Motor neuron (in vitro differentiated cells): ENCODE measurements around the gene P2RX2. TPM values are rescaled to one million over a fixed set of nuclear protein-coding genes. Genes with fewer than 3 reads are reported as not detected.

Experiments
- ATAC-seq, 8 experiments: fragments of 200-7000 bp; cut with Tn5 transposase; replicated peaks in 6 of 8; 2 replicates each; pipeline ENCODE4 v1.8.0; 2021; ENCODE audit warnings: mild to moderate bottlenecking in 8 of 8, moderate library complexity in 8 of 8
- H3K27ac ChIP-seq, 2 donors: fragments of 250-450 bp; sonication (Bioruptor Pico); 2 replicates each; pipeline ENCODE4 v1.9.0; 2021; ENCODE audit warnings: antibody characterized with exemption in 2 of 2, mild to moderate bottlenecking in 2 of 2, moderate library complexity in 1 of 2
- H3K4me1 ChIP-seq, 2 donors: fragments of 250-450 bp; sonication (Bioruptor Pico); replicated peaks in 1 of 2; 2 replicates each; pipeline ENCODE4 v1.6.1; 2021; ENCODE audit warnings: antibody characterized with exemption in 2 of 2, mild to moderate bottlenecking in 2 of 2, moderate library complexity in 1 of 2
- H3K4me3 ChIP-seq, 5 donors: fragments of 250-450 bp; sonication (Bioruptor Pico); 2 replicates each; pipeline ENCODE4 v1.9.0; 2021; ENCODE audit warnings: antibody characterized with exemption in 5 of 5, mild to moderate bottlenecking in 5 of 5, moderate library complexity in 4 of 5
- WGBS, 10 experiments: fragments of 450-650 bp; shearing (Covaris generic); methylation state at CpG; one replicate each; pipeline ENCODE4 v1.0.0; 2022; 5-methylcytosine and 5-hydroxymethylcytosine counted together
- in situ Hi-C, 9 experiments: fragments of 400-800 bp; cut with MboI; loops; one replicate each; pipeline ENCODE4 v1.15.0; 2021; ENCODE audit warnings: low sequenced_read_pairs in 9 of 9, low pct_unique_long_range_greater_than_20kb in 2 of 9; ENCODE audit not compliant: unreplicated experiment in 9 of 9
- total RNA-seq, 8 experiments: library from RNA; unstranded; fragments of 300-600 nt; gene quantifications; 2 replicates each; pipeline versions ENCODE4 v1.2.3 to v1.2.4, GENCODE V29; 2022

Gene P2RX2
- total RNA-seq, result under 1 TPM in 4 of 8 experiments, not detected in 4; 0.13 to 0.62 (median 0.17) TPM

DNA sequence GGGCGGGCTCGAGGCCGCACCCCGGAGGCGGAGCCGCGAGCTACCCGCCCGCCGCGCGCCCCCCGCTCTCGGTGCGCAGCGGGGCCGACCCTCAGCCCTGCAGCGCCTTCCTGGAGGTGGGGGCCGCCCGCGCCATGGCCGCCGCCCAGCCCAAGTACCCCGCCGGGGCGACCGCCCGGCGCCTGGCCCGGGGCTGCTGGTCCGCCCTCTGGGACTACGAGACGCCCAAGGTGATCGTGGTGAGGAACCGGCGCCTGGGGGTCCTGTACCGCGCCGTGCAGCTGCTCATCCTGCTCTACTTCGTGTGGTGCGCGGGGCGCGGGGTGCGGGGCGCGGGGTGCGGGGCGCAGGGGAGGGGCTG, at the start of gene P2RX2:
Gene P2RX2 (plus strand): TSS at position 94 of the 361 bp plus-strand sequence. CDS start 41 bp downstream, at position 135.
- Histone ChIP-seq H3K4me3 (peak within 1 kb of the TSS; percentile 10 to 17 (median 15)), H3K27ac (no peak within 1 kb of the TSS), H3K4me1 (peaks cover 7 to 15% of the 10 kb centered on the region in 2 donors)
- in situ Hi-C loops, result loop anchor here in 3 of 9 experiments (25.0 kb wide), 2 partner anchors 206 to 456 kb away; no protein-coding TSS in a partner anchor
- WGBS, 10 experiments, result no CpG with 5 or more reads among the region's 49 CpGs
- ATAC-seq, result peak in 5 of 8 experiments; percentile 4 to 28 (median 9)

- no peak overlapping the region for H3K4me3 ChIP-seq
- no peaks in the 10 kb centered on the region for H3K4me1 ChIP-seq
- whole genome bisulfite sequencing, 10 experiments, result 80% methylated on average over 1 of the region's 17 CpGs; no CpG with 5 or more reads in 9 of the 10 experiments
- no peak for ATAC-seq
- H3K27ac ChIP-seq, result no peak overlapping the region
- in situ Hi-C loops, result loop anchor here in 3 of 9 experiments (25.0 kb wide), 1 partner anchor 157 kb away; no protein-coding TSS in a partner anchor
Observed at GRCh38 chr12:132568826-132569480, 49.6 kb upstream of the P2RX2 start.

DNA sequence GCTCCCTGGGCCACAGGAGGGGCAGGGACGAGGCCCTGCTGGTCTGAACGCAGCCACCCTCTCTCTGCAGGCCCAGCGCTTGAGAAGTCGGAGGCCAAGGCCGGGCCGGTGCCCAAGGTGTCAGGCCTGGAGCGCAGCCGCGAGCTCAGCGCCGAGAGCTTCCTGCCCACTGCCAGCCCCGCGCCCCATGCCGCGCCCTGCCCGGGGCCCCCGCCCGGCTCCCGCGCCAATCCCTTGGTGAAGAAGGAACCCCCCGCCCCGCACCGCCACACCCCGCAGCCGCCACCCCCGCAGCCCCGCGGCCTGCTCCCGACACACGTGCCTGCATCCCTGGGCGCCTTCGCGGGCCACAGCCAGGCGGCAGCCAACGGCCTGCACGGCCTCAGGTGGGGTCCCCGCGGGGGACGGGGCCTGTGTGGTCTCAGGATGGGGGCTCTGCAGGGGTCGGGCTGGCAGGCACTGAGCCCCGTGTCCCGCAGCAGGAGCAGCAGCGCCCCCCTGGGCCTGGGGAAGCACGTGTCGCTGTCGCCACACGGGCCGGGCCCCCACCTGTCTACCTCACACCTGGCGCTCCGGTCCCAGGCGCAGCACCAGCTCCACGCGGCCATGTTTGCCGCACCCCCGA, 48.6 kb upstream of the P2RX2 start:
- Histone ChIP-seq H3K4me1 (no peaks in the 10 kb centered on the region), H3K27ac (no peak overlapping the region), H3K4me3 (no peak overlapping the region)
- WGBS, 10 experiments, result no CpG with 5 or more reads among the region's 55 CpGs
- in situ Hi-C loops, result loop anchor here in 3 of 9 experiments (25.0 kb wide), 1 partner anchor 158 kb away; no protein-coding TSS in a partner anchor
- ATAC-seq, result peak in 2 of 8 experiments; percentile 8 to 9

DNA sequence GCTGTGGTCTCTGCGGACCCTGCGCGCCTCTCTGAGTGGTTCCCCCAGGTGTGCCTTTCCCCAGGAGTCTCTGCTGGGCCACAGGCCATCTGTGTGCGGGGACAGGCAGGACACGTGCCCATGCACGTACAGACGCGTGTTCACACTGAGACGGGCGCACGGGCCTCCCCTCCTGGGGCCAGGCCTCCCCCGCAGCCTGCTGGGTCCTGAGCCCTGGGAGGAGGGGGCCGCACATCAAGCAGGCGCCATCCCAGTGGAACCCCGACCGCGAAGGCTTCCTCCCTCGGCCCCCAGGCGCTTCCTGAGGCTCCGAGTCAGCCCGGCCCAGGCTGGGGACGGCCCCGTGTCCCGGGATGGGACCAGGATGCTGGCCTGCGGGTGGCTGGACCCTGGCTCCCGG, 47.9 kb upstream of the P2RX2 start:
- 100% methylated on average over 1 to 3 of the region's 26 CpGs; no CpG with 5 or more reads in 8 of the 10 experiments for WGBS, 10 experiments
- H3K4me3 ChIP-seq, result no peak overlapping the region
- H3K4me1 ChIP-seq, result no peaks in the 10 kb centered on the region
- peak in 1 of 8 experiments; percentile 4 for ATAC-seq
- no peak overlapping the region for H3K27ac ChIP-seq
- in situ Hi-C loops, result loop anchor here in 3 of 9 experiments (25.0 kb wide), 1 partner anchor 158 kb away; no protein-coding TSS in a partner anchor

DNA sequence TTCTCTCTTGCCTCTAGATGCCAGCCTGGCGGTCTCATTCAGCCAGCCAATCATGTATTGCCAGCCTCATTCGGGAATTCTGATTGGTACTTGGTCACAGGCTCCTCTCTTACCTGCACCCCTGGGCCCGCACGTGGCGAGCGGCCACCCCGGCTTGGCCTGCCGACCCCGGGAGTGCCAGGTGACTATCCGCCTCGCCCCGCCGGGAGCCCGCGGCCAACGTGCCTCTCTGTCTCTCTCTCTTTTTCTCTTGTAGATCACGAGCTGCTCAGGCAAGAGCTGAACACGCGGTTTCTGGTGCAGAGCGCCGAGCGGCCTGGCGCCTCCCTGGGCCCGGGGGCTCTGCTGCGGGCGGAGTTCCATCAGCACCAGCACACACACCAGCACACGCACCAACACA, 47.5 kb upstream of the P2RX2 start:
- no peak for ATAC-seq
- Histone ChIP-seq H3K4me3 (no peak overlapping the region), H3K4me1 (no peaks in the 10 kb centered on the region), H3K27ac (no peak overlapping the region)
- in situ Hi-C loops, result loop anchor here in 3 of 9 experiments (25.0 kb wide), 1 partner anchor 159 kb away; no protein-coding TSS in a partner anchor
- WGBS, 10 experiments, result 72 to 100% (median 100%) methylated on average over 2 to 9 of the region's 27 CpGs; no CpG with 5 or more reads in 7 of the 10 experiments

GRCh38 chr12:132571598-132571997, 47.0 kb upstream of the P2RX2 start:
- Histone ChIP-seq H3K27ac (no peak overlapping the region), H3K4me1 (no peaks in the 10 kb centered on the region), H3K4me3 (no peak overlapping the region)
- ATAC-seq, result peak in 5 of 8 experiments; percentile 4 to 26 (median 10)
- in situ Hi-C loops, result loop anchor here in 3 of 9 experiments (25.0 kb wide), 1 partner anchor 159 kb away; no protein-coding TSS in a partner anchor
- WGBS, 10 experiments, result 93% methylated on average over 5 of the region's 20 CpGs; no CpG with 5 or more reads in 9 of the 10 experiments

DNA sequence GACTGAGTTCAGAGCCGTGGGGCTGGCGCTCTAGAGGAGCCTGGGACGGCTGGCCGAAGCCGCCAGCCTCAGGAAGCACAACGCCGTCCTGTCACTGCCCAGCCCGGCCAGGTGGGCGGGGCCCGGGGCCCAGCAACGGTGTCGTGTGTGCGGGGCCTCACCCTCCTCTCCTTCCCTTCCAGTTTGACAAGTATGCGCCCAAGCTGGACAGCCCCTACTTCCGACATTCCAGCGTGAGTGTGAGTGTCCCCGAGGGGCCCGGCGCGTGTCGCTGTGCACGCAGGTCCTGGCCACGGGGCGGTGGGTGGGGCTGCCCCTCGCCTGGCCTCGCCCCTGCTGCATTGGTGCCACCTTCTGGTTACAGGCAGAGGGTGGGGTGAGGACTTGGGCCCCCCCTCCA, 46.5 kb upstream of the P2RX2 start:
- WGBS, 10 experiments, result 80% methylated on average over 2 of the region's 26 CpGs; no CpG with 5 or more reads in 9 of the 10 experiments
- in situ Hi-C loops, result loop anchor here in 3 of 9 experiments (25.0 kb wide), 1 partner anchor 160 kb away; no protein-coding TSS in a partner anchor
- ATAC-seq, result peak in 5 of 8 experiments; percentile 9 to 42 (median 22)
- Histone ChIP-seq H3K27ac (no peak overlapping the region), H3K4me1 (no peaks in the 10 kb centered on the region), H3K4me3 (no peak overlapping the region)

- no peaks in the 10 kb centered on the region for H3K4me1 ChIP-seq
- no peak overlapping the region for H3K27ac ChIP-seq
- in situ Hi-C loops, result loop anchor here in 3 of 9 experiments (25.0 kb wide), 1 partner anchor 161 kb away; no protein-coding TSS in a partner anchor
- H3K4me3 ChIP-seq, result no peak overlapping the region
- 100% methylated on average over 1 to 8 of the region's 36 CpGs; no CpG with 5 or more reads in 6 of the 10 experiments for WGBS, 10 experiments
- ATAC-seq, result peak in 1 of 8 experiments; percentile 30
Observed at GRCh38 chr12:132572801-132573760, 45.5 kb upstream of the P2RX2 start.

DNA sequence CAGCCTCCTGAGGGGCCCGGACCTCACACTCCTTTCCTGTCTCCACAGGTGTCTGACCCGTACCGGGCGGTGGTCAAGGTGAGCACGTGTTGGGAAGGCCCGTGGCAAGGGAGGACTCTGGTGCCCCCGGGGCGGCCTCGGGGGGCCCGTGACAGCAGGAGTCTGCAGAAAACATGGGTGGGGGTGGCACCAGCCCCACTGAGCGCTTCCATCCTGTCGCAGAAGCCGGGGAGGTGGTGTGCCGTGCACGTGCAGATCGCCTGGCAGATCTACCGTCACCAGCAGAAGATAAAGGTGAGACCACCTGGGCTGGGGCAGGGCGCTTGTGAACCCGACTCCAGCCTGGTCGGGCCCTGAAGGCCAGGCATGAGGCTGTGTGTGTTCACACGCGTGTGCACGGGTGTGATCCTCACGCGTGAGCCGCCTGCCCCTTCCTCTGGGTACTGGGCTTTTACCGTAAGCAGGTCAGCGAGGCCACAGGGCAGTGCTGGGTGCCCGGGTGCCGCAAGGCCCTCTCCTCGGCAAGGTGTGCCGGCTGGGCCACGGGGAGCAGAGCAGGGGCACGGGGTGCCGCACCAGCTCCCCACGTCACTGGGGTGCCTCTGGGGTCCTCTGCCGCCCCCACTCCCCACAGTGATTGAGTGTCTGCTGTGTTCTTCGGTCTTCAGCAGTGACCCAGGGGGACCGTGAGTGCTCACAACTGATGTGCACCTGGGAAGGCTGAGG, 44.1 kb upstream of the P2RX2 start:
- in situ Hi-C loops, result loop anchor here in 3 of 9 experiments (25.0 kb wide), 1 partner anchor 162 kb away; no protein-coding TSS in a partner anchor
- Histone ChIP-seq H3K27ac (no peak overlapping the region), H3K4me3 (no peak overlapping the region), H3K4me1 (no peaks in the 10 kb centered on the region)
- 93 to 98% methylated on average over 3 to 8 of the region's 39 CpGs; no CpG with 5 or more reads in 8 of the 10 experiments for WGBS, 10 experiments
- no peak for ATAC-seq

- H3K4me3 ChIP-seq, result no peak overlapping the region
- H3K4me1 ChIP-seq, result no peaks in the 10 kb centered on the region
- ATAC-seq, result peak in 1 of 8 experiments; percentile 10
- in situ Hi-C loops, result no loop called here
- WGBS, 10 experiments, result 87 to 100% (median 100%) methylated on average over 3 to 4 of the region's 11 CpGs; no CpG with 5 or more reads in 7 of the 10 experiments
- no peak overlapping the region for H3K27ac ChIP-seq
Observed at GRCh38 chr12:132575661-132576060, 42.9 kb upstream of the P2RX2 start.

DNA sequence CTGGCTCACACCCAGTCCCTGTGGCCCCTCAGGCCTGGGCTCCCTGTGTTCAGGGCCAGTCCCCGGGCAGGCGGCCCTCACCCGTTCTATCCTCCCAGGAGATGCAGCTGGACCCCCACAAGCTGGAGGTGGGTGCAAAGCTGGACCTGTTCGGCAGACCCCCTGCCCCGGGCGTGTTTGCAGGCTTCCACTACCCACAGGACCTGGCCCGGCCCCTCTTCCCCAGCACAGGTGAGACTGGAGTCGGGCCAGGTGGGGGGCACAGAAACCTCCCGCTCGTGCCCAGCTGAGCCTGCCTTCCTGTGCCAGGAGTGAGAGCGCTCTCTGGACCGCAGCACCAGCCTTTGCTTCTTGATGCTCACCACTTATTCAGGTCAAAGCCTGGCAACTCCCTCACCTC, 41.9 kb upstream of the P2RX2 start:
- in situ Hi-C loops, result no loop called here
- peaks cover 0 to 4% of the 10 kb centered on the region in 2 donors for H3K4me1 ChIP-seq
- H3K4me3 ChIP-seq, result no peak overlapping the region
- WGBS, 10 experiments, result 70 to 100% (median 95%) methylated on average over 1 to 3 of the region's 12 CpGs; no CpG with 5 or more reads in 7 of the 10 experiments
- ATAC-seq, result no peak
- no peak overlapping the region for H3K27ac ChIP-seq
